NOMO-1 (cell line): ENCODE results near the gene GPR158.
"Not testable (repeated sequence)": the region's sequence is repeated elsewhere in the genome, so short reads cannot be mapped to it uniquely, and the experiment has no call there.

Experiments used
- DNase-seq, 2 experiments: peaks; one replicate each; lab custom pipeline; 2025; ENCODE audit not compliant: unreplicated experiment in 2 of 2; lab: John Stamatoyannopoulos, UW

GPR158 gene

DNA sequence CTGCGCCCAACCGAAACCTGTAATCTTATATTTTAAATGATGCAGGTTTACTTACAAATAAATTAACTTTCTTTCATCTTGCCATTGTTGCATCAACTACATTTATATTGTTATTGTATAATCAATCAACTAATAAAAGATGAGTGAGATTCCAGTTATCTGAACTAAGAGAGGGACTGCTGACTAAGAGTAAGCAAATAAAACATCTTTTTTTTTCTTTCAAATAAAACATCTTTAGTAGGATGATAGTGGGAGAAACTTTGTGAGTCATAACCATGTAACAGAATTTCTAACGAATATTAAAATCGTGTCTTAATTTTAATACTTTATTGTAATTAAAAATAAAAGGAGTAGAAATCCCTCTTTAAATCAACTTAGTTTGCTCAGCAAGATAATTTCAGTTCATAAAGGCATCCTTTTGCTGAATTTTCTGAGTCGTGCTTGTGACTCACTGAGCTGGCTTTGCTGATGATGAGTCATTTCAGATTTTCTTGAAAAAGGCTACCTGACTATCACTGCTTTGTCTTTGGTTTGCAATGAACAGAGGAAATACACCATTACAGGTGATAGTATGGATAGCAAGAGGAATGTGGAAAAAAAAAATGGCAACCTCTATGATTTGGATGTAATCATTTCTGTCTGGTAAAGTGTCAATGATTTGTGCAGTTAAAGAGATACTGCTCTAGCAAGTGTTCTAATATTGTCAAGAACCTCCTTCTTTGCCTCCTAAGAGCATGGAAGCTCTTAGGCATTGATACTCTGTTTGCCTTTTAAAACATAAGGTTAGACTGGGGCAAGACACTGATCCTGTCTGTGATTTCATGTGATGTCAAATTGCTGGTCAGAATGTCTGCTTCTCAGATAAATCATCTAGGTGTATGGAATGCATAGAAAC is 119.5 kb downstream of the GPR158 start:
- DNase-seq: no peak

DNA sequence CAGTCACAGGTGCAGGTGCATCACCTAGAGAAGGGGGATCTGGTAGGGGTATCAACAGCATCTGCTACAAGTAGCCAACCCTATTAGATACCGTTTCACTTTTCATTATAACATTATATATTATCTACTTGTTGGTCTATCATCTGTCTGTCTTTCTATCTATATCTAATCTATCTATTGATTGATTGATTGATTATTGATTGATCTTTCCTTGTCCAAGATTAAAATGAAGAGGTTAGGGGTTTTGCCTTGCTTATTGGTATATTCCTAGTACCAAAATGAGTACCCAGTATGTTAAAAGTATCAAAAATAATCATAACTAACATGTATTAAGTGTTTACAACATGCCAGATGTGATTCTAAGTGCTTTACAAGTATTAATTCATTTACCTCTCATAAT is 121.5 kb downstream of the GPR158 start:
- no peak for DNase-seq

DNA sequence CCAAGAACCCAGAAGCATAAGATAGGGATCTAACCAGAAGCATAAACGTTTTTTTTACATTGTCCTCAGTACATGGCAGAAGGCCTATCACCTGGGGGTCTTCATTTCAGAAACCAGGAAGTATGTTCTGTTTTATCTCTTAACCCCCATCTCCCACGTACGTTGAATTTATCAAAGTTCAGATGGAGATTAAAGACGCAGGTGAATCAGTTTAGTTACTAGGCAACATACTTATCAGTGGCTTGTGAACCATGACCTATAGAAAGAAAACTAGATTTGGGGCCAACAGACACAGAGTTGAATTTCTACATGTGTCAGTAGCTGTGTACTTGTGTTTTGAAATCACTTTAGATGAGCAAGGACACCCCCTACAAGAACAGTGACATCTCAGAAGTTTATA is 122.7 kb downstream of the GPR158 start:
- no peak for DNase-seq

- DNase-seq: no peak
Observed at GRCh38 chr10:25300073-25300472, 125.3 kb downstream of the GPR158 start.

DNA sequence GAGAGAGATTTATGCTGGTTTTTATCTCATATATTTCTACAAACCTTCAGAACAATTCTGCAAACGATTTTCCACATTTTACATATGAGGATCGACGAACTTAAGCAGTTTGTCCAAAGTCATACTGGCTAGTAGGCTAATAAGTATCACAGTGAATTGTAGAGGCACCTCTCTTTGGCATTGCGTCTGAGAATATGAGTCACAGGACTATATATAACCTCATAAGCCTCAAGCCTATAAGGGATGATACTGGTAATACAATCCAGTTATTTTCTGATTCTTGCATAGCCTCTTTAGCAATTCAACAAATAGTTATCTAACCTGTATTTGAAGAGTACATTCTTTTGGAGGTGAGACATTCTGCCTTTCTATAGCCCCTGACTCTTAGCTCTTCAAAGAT is 129.8 kb downstream of the GPR158 start:
- no peak for DNase-seq

DNA sequence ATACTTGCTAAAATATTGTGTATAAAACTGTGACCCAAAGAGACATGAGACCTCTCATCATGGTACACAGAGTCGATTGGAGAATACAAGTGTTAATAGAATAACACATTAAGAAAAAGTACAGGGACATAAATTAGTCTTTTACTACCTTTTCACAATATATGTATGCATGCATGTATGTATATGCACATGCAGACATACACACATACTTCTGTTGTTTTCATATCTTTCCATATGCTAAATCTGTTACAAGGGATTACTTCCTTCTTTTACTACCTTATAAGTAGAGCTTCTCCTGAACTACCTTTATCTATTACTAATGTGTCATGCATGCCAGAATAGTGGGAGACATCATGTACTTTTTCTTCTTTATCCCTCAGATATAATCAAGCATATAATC is 131.6 kb downstream of the GPR158 start:
- no peak for DNase-seq

GRCh38 chr10:25308278-25308677 is 133.5 kb downstream of the GPR158 start:
- no peak for DNase-seq

GRCh38 chr10:25317596-25318211 is 142.9 kb downstream of the GPR158 start:
- DNase-seq: not testable (repeated sequence)

- no peak for DNase-seq
Observed at GRCh38 chr10:25327273-25327672, 152.5 kb downstream of the GPR158 start.

GRCh38 chr10:25328361-25328760 is 153.6 kb downstream of the GPR158 start:
- no peak for DNase-seq

GRCh38 chr10:25329587-25329986 is 154.8 kb downstream of the GPR158 start:
- DNase-seq: not testable (repeated sequence)

- DNase-seq: no peak
Observed at GRCh38 chr10:25334445-25334844, 159.6 kb downstream of the GPR158 start.

GRCh38 chr10:25336330-25336729 is 161.5 kb downstream of the GPR158 start:
- no peak for DNase-seq

DNA sequence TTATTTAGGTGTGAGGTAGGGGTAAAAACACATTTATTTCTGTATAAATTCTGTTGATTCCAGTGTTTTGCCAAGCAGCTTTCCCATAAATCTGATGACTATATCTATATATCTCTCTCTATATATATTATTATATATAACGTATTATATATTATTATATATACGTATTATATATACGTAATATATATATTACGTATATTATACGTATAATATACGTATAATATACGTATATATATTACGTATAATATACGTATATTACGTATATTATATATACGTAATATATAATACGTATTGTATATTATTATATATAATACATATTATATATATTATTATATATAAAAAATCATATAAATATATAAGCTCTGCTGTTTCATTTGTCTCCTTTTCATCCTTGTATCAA is 163.5 kb downstream of the GPR158 start:
- DNase-seq: no peak

DNA sequence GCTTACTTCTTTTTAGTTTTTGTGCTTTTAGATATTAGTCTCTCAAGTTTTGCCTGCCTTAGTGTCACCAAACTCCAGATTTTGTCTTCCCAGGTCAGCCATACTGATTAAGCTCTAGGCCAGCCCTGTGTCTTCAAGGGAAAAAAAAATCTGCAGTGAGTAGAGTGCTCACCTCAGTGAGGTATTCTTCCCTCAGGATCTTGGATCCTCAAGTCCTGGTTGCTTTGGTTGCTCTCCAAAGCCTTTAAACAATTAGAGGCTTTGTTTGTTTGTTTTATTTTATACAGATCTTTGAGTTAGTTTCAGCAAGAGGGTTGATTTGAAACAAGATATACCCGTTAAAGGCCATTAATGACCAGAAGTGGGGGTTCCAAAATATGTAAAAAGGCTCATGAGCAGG is 165.2 kb downstream of the GPR158 start:
- DNase-seq: no peak

- no peak for DNase-seq
Observed at GRCh38 chr10:25349520-25349919, 174.7 kb downstream of the GPR158 start.

DNA sequence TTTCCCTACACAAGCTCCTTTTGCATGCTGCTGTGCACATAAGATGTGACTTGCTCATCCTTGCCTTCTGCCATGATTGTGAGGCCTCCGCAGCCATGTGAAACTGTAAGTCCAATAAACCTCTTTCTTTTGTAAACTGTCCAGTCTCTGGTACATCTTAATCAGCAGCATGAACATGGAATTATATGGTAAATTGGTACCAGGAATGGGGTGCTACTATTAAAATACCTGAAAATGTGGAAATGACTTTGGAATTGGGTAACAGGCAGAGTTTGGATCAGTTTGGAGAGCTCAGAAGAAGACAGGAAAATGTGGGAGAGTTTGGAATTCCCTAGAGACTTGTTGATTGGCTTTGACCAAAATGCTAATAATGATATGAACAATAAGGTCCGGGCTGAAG is 181.8 kb downstream of the GPR158 start:
- DNase-seq: no peak

DNA sequence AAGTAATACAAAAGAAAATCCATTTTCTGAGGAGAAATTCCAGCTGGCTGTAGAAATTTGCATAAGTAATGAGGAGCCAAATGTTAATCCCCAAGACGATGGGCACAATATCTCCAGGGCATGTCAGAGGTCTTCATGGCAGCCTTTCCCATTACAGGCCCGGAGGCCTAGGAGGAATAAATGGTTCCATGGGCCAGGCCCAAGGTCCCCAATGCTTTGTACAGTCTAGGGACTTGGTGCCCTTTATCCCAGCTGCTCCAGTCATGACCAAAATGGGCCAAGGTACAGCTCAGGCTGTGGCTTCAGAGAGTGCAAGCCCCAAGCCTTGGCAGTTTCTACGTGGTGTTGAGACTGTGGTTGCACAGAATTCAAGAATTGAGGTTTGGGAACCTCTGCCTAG is 182.5 kb downstream of the GPR158 start:
- no peak for DNase-seq

DNA sequence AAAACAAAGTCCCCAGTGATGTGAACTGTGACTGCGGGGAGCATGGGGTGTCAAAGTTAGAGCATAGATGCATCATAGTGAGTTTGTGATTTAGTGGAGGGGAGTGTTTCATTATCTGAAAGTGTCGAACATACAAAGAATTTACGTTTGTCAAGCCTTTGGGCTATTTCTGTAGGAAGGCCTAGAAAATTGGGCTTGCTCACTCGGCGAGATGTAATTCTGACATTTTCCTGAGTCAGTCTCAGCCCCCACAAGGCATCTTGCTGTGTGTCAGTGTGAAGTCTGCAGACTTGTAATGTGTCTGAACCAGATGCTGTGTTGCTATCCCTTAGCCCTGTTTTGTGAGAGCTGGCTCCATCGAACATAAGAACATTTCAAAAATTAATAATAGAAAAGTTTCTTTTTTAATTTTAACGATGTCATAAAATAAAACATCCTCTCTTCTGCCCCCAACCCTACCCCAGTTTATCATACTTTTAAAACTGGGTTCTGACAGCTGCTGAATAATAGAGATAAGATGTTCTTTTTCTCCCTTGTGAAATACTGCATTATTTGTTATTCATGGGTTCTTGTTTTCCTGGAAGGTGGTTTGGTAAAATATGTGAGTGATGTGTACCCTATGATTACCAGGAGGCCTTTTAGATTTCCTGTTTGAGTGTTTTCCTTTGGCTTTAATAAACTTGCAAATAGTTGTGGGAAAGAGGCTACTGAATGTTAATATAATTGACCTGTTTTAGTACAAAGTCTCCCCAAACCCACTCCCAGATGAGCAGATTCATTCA is 207.4 kb downstream of the GPR158 start:
- DNase-seq: no peak

DNA sequence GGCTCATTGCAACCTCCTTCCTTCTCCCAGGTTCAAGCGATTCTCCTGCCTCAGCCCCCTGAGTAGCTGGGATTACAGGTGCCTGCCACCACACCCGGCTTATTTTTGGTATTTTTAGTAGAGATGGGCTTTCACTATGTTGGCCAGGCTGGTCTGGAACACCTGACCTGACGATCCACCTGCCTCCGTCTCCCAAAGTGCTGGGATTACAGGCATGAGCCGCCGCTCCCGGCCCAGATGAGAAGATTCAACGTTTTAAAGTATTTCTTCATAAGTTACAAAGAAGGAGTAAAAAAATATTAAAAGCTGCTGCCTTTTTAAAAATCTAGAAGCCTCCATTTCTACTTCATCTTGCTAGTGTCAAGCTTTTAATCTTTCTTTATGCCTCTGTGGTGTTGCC is 208.1 kb downstream of the GPR158 start:
- not testable (repeated sequence) for DNase-seq

DNA sequence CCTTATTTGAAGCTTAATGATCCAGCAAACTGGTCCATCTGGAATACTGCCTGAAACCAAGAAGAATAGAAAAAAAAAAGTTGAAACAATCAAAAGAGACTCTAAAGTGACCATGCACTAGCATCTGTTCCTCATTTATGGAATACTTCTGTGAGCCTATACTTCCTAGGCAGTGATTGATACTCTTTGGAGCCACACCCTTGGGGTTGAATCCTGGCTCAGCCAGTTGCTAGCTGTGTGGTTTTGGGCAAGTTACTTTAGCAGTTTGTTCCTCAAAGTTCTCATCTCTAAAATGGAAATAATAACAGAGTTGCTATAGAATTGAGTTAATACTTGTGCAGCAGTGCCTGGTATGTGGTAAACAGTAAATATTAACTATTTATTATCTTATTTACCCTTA is 208.9 kb downstream of the GPR158 start:
- no peak for DNase-seq

GRCh38 chr10:25384618-25385017 is 209.8 kb downstream of the GPR158 start:
- no peak for DNase-seq
